Upper lobe of left lung (tissue), 6 donors: ENCODE measurements around the gene MOGAT2. TPM values are rescaled to one million over a fixed set of nuclear protein-coding genes. Genes with fewer than 3 reads are reported as not detected.

Experiments used
- ATAC-seq, 2 donors: fragments of 200-7000 bp; cut with Tn5 transposase; one replicate each; pipeline ENCODE4 v1.9.1; 2022; ENCODE audit warnings: mild to moderate bottlenecking in 2 of 2, moderate library complexity in 2 of 2; ENCODE audit not compliant: low FRiP score in 2 of 2
- DNase-seq, 2 donors: peaks; one replicate each; pipeline ENCODE4 v3.0.0-alpha.2; 2019 to 2020
- H3K27ac ChIP-seq, 4 donors: fragments of 200-600 bp; sonication (generic); one replicate each; pipeline ENCODE4 v1.5.1; 2016 to 2019
- H3K27me3 ChIP-seq, 4 donors: fragments of 200-600 bp; sonication (generic); one replicate each; pipeline ENCODE4 v1.5.1; 2017 to 2019
- H3K36me3 ChIP-seq, 4 donors: fragments of 200-600 bp; sonication (generic); one replicate each; pipeline ENCODE4 v1.5.1; 2016 to 2019
- H3K4me1 ChIP-seq, 4 donors: fragments of 200-600 bp; sonication (generic); one replicate each; pipeline ENCODE4 v1.5.1; 2018 to 2019
- H3K4me3 ChIP-seq, 4 donors: fragments of 200-600 bp; sonication (generic); one replicate each; pipeline ENCODE4 v1.5.1; 2017 to 2019; ENCODE audit warnings: mild to moderate bottlenecking in 2 of 4, moderate library complexity in 1 of 4
- H3K9me3 ChIP-seq, 4 donors: fragments of 200-600 bp; sonication (generic); one replicate each; pipeline ENCODE4 v1.5.1; 2018 to 2019
- EP300 ChIP-seq, 4 donors: sonication (generic); formaldehyde crosslinking; IDR thresholded peaks; one replicate each; pipeline ENCODE4 v1.5.1; 2017; ENCODE audit warnings: antibody characterized with exemption in 4 of 4, control low read depth in 2 of 4
- POLR2A ChIP-seq, 4 donors: fragments of 450-650 bp; IDR thresholded peaks; one replicate each; pipeline ENCODE4 v1.5.1; 2016 to 2017; ENCODE audit warnings: antibody characterized with exemption in 4 of 4, mild to moderate bottlenecking in 2 of 4
- POLR2AphosphoS5 ChIP-seq, 2 donors: sonication (generic); formaldehyde crosslinking; IDR thresholded peaks; one replicate each; pipeline ENCODE4 v1.5.1; 2017; ENCODE audit warnings: antibody characterized with exemption in 2 of 2
- WGBS, 2 donors: methylation state at CpG; one replicate each; pipeline ENCODE4 v1.1.5; 2017 to 2018; 5-methylcytosine and 5-hydroxymethylcytosine counted together
- total RNA-seq, 6 donors: library from RNA; depleted of rRNA in 4 of 6; stranded (reverse); fragments of >200 nt in 4 of 6; gene quantifications; one replicate each; pipeline versions ENCODE4 v1.1.0 to v1.2.1, GENCODE V29; 2016 to 2021
- TF ChIP-seq, protein P1 (sequence below), 6 experiments: fragments of 450-650 bp in 4 of 6; fragments of 200-600 bp in 2 of 6; sonication (generic) in 2 of 6; IDR thresholded peaks; one replicate each; pipeline ENCODE4 v1.5.1; 2016 to 2019; ENCODE audit warnings: antibody characterized with exemption in 6 of 6
- donor health status: DM: no; HTN: no; CAD: no; lungs with moderate emphysema.
- donor health status: DM: no; HTN: yes; CAD: no; lungs with severe emphysema.

Gene MOGAT2
- total RNA-seq, 6 donors from 2014 or later, result 0.11 to 0.13 TPM; not detected in 4

DNA sequence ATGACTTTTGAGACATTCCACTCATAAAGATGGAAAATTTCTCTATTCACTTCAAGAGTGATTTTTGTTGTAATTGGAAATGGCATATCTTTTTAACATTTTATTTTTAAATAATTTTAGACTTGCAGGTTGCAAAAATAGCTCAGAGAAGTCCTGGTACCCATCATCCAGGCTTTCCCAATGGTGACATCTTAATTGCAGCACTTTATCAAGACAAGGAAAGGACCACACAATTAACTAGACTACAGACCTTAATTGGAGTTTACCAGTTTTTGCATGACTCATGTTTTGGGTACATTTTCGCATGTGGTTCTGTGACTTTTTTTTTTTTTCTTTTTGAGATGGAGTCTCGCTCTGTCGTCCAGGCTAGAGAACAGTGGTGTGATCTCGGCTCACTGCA is 25.8 kb upstream of the MOGAT2 start:
- ATAC-seq, result no peak
- 86 to 93% methylated on average over 4 of the region's 4 CpGs for WGBS, 2 donors

DNA sequence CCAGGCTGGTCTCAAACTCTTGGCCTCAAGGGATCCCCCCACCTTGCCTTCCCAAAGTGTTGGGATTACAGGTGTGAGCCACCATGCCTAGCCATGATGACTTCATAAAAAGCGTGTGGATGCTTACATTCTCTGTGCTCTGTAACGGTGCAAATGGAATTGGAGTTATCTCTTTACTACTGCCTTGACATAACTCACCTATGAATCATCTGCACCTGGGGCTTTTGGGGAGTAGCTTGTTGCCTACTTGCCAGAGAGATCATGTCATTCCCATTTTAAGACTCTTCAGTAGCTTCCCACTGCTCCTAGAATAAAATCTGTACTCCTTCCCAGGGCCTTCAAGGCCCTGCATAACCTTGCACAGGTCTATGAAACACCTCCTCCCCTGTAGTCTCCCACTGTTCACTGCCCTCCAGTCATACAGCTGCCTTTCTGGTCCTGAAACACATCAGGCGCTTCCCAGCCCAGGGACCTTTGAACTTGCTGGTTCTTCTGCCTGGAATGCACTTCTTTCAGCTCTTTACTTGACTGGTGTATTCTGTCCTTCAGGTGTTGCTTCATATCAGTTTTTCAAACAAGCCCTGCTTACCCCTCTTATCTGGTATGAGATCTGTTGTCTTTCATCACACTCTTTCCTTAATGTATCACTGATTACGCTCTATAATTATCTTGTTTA is 19.6 kb upstream of the MOGAT2 start:
- no peak for TF ChIP-seq POLR2AphosphoS5 (IDR thresholded peaks at IDR 0.05)
- TF ChIP-seq EP300 (IDR thresholded peaks at IDR 0.05), result no peak
- TF ChIP-seq, protein P1, sequence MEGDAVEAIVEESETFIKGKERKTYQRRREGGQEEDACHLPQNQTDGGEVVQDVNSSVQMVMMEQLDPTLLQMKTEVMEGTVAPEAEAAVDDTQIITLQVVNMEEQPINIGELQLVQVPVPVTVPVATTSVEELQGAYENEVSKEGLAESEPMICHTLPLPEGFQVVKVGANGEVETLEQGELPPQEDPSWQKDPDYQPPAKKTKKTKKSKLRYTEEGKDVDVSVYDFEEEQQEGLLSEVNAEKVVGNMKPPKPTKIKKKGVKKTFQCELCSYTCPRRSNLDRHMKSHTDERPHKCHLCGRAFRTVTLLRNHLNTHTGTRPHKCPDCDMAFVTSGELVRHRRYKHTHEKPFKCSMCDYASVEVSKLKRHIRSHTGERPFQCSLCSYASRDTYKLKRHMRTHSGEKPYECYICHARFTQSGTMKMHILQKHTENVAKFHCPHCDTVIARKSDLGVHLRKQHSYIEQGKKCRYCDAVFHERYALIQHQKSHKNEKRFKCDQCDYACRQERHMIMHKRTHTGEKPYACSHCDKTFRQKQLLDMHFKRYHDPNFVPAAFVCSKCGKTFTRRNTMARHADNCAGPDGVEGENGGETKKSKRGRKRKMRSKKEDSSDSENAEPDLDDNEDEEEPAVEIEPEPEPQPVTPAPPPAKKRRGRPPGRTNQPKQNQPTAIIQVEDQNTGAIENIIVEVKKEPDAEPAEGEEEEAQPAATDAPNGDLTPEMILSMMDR (IDR thresholded peaks at IDR 0.05), result no peak
- TF ChIP-seq POLR2A (IDR thresholded peaks at IDR 0.05), result no peak
- no peaks in the 10 kb centered on the region for H3K4me1 ChIP-seq
- H3K27me3 ChIP-seq, result no peaks in the 10 kb centered on the region
- H3K4me3 ChIP-seq, result no peak overlapping the region
- ATAC-seq (no peak), DNase-seq (no peak)
- no peak overlapping the region for H3K27ac ChIP-seq
- H3K36me3 ChIP-seq, result no peaks in the 10 kb centered on the region
- H3K9me3 ChIP-seq, result no peaks in the 10 kb centered on the region
- 78 to 80% methylated on average over 4 of the region's 4 CpGs for WGBS, 2 donors

More for the DNA sequence above, 25.8 kb upstream of the MOGAT2 start:
- no peaks in the 10 kb centered on the region for H3K36me3 ChIP-seq
- H3K4me1 ChIP-seq, result no peaks in the 10 kb centered on the region
- H3K4me3 ChIP-seq, result no peak overlapping the region
- no peaks in the 10 kb centered on the region for H3K9me3 ChIP-seq
- H3K27ac ChIP-seq, result no peak overlapping the region
- no peak for DNase-seq
- no peaks in the 10 kb centered on the region for H3K27me3 ChIP-seq
- no peak for TF ChIP-seq EP300 (IDR thresholded peaks at IDR 0.05)
- no peak for TF ChIP-seq POLR2AphosphoS5 (IDR thresholded peaks at IDR 0.05)
- TF ChIP-seq, protein P1 (IDR thresholded peaks at IDR 0.05), result no peak
- TF ChIP-seq POLR2A (IDR thresholded peaks at IDR 0.05), result no peak

DNA sequence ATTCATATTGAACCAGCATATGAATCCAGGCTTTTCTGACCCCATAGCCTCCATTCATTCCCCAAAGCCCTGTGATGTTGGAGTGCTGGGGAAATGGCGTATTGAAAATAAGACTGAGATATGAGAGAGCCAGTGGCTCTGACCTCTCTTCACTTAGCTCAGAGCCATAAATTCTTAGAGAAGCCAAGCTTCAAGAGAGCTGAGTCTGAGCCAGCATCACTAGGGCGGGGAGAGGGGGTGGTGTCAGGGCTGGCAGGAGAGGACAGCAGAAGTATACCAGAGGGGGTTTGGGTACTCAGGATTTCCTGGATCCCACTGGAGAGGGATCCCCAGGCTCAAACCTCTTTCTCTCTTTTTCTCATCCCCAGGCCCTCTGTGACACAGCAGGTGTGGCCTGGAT is 16.7 kb upstream of the MOGAT2 start:
- Histone ChIP-seq H3K4me3 (no peak overlapping the region), H3K27me3 (no peaks in the 10 kb centered on the region), H3K36me3 (no peaks in the 10 kb centered on the region), H3K9me3 (no peaks in the 10 kb centered on the region), H3K27ac (no peak overlapping the region), H3K4me1 (peaks cover 0 to under 1% (median under 1%) of the 10 kb centered on the region in 4 donors)
- WGBS, 2 donors, result 94% methylated on average over 2 of the region's 2 CpGs
- ATAC-seq, result no peak
- TF ChIP-seq EP300 (IDR thresholded peaks at IDR 0.05), result no peak
- no peak for TF ChIP-seq POLR2AphosphoS5 (IDR thresholded peaks at IDR 0.05)
- no peak for TF ChIP-seq POLR2A (IDR thresholded peaks at IDR 0.05)
- TF ChIP-seq, protein P1 (IDR thresholded peaks at IDR 0.05), result no peak
- DNase-seq, result no peak

DNA sequence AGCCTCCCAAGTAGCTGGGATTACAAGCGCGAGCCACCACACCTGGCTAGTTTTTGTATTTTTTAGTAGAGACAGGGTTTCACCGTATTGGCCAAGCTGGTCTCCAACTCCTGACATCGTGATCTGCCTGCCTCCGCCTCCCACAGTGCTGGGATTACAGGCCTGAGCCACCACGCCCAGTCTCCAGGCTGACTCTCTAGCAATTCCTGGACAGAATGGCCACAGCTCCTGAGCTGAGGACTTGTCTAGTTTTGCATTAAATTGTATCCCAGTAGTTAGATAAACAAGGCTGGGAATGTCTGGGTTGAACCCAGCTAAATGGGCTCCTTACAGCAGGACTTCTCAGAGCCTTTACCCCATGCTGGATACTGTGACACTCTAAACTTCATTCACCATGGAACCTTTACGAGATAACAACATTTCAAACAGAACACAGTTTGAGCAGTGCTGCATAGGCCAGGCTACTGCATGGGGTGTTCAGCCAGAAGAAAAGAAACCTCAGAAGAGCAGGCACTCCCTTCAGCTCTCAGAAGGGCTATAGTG is 13.9 kb upstream of the MOGAT2 start:
- ATAC-seq, result no peak
- Histone ChIP-seq H3K9me3 (no peaks in the 10 kb centered on the region), H3K4me1 (peaks cover 0 to 7% (median 6%) of the 10 kb centered on the region in 4 donors), H3K4me3 (no peak overlapping the region), H3K27ac (no peak overlapping the region), H3K36me3 (no peaks in the 10 kb centered on the region), H3K27me3 (no peaks in the 10 kb centered on the region)
- TF ChIP-seq POLR2AphosphoS5 (IDR thresholded peaks at IDR 0.05) (no peak), POLR2A (IDR thresholded peaks at IDR 0.05) (no peak), EP300 (IDR thresholded peaks at IDR 0.05) (no peak)
- TF ChIP-seq, protein P1 (IDR thresholded peaks at IDR 0.05), result no peak
- DNase-seq, result no peak
- WGBS, 2 donors, result 80 to 95% methylated on average over 7 of the region's 7 CpGs

DNA sequence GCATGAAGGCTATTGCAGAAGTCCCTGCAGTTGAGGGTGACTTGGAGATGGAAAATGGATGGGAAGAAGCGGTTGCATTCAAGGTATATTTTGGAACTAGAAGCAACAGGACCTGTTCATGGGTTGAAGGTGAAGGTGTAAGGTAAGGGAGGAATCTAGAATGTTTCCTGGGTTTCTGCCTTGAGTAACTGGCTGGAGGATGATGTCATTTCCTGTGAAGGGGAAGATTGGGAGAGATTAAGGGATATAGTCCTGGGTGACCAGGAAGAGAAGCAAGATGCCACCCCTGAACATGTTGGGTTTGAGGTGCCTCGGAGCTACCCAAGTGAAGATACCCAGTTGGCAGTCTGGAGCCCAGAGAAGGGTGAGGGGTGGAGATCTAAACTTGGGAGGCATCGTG is 12.1 kb upstream of the MOGAT2 start:
- DNase-seq (no peak), ATAC-seq (no peak)
- Histone ChIP-seq H3K4me3 (no peak overlapping the region), H3K27me3 (no peaks in the 10 kb centered on the region), H3K9me3 (no peaks in the 10 kb centered on the region), H3K36me3 (no peaks in the 10 kb centered on the region), H3K27ac (no peak overlapping the region), H3K4me1 (peaks cover 0 to 7% (median 6%) of the 10 kb centered on the region in 4 donors)
- WGBS, 2 donors, result 91% methylated on average over 3 of the region's 3 CpGs
- TF ChIP-seq POLR2A (IDR thresholded peaks at IDR 0.05) (no peak), EP300 (IDR thresholded peaks at IDR 0.05) (no peak), POLR2AphosphoS5 (IDR thresholded peaks at IDR 0.05) (no peak)
- TF ChIP-seq, protein P1 (IDR thresholded peaks at IDR 0.05), result no peak
